Mucosa of stomach (tissue), 1 donor: ENCODE results near the gene CENPX.
A peak's percentile ranks its signal among the peaks of the same experiment; 100 is the strongest.
"Not testable (repeated sequence)": the region's sequence is repeated elsewhere in the genome, so short reads cannot be mapped to it uniquely, and the experiment has no call there.

Source experiments
- H3K27me3 ChIP-seq: one replicate; pipeline ENCODE4 v1.7.0; 2013; ENCODE audit warnings: mild to moderate bottlenecking, low read length; ENCODE audit not compliant: control insufficient read depth, insufficient read depth
- H3K36me3 ChIP-seq: one replicate; pipeline ENCODE4 v1.7.0; 2013; ENCODE audit warnings: low read length; ENCODE audit not compliant: control insufficient read depth, insufficient read depth
- H3K4me1 ChIP-seq: one replicate; pipeline ENCODE4 v1.7.0; 2013; ENCODE audit warnings: mild to moderate bottlenecking, low read length; ENCODE audit not compliant: control insufficient read depth, insufficient read depth
- H3K4me3 ChIP-seq: one replicate; pipeline ENCODE4 v1.7.0; 2013; ENCODE audit warnings: low read length
- H3K9ac ChIP-seq: one replicate; pipeline ENCODE4 v1.7.0; 2013; ENCODE audit warnings: mild to moderate bottlenecking, low read length, moderate library complexity
- H3K9me3 ChIP-seq: one replicate; pipeline ENCODE4 v1.7.0; 2013; ENCODE audit warnings: mild to moderate bottlenecking, low read length, moderate library complexity; ENCODE audit not compliant: control insufficient read depth
- donor health status: Pancreatic carcinoma.

Gene CENPX

GRCh38 chr17:82043507-82043906, 20.8 kb upstream of the CENPX start:
- Histone ChIP-seq H3K36me3 (no peaks in the 10 kb centered on the region), H3K27me3 (no peaks in the 10 kb centered on the region)

GRCh38 chr17:82042649-82043048, 20.0 kb upstream of the CENPX start:
- H3K27me3 ChIP-seq: no peaks in the 10 kb centered on the region
- H3K4me3 ChIP-seq: no peak overlapping the region
- no peak overlapping the region for H3K9ac ChIP-seq
- no peaks in the 10 kb centered on the region for H3K36me3 ChIP-seq
- H3K9me3 ChIP-seq: no peaks in the 10 kb centered on the region
- no peaks in the 10 kb centered on the region for H3K4me1 ChIP-seq

More at GRCh38 chr17:82043507-82043906, 20.8 kb upstream of the CENPX start:
- no peaks in the 10 kb centered on the region for H3K9me3 ChIP-seq
- no peak overlapping the region for H3K9ac ChIP-seq
- H3K4me3 ChIP-seq: no peak overlapping the region
- H3K4me1 ChIP-seq: no peaks in the 10 kb centered on the region

GRCh38 chr17:82041144-82041814, 18.6 kb upstream of the CENPX start:
- Histone ChIP-seq H3K9me3 (no peaks in the 10 kb centered on the region), H3K36me3 (no peaks in the 10 kb centered on the region), H3K4me1 (peaks cover 7% of the 10 kb centered on the region), H3K9ac (no peak overlapping the region), H3K27me3 (no peaks in the 10 kb centered on the region), H3K4me3 (no peak overlapping the region)

- H3K4me1 ChIP-seq: peaks cover 13% of the 10 kb centered on the region
- H3K27me3 ChIP-seq: no peaks in the 10 kb centered on the region
- H3K9me3 ChIP-seq: no peaks in the 10 kb centered on the region
- no peaks in the 10 kb centered on the region for H3K36me3 ChIP-seq
- H3K4me3 ChIP-seq: no peak overlapping the region
- H3K9ac ChIP-seq: no peak overlapping the region
Measured at GRCh38 chr17:82039695-82040299, 17.1 kb upstream of the CENPX start.

GRCh38 chr17:82038796-82039409, 16.2 kb upstream of the CENPX start:
- H3K9ac ChIP-seq, H3K27me3 ChIP-seq, H3K4me3 ChIP-seq, H3K36me3 ChIP-seq, H3K9me3 ChIP-seq: not testable (repeated sequence)
- H3K4me1 ChIP-seq: peaks cover 13% of the 10 kb centered on the region

GRCh38 chr17:82037889-82038195, 15.2 kb upstream of the CENPX start:
- no peak overlapping the region for H3K4me3 ChIP-seq
- no peaks in the 10 kb centered on the region for H3K9me3 ChIP-seq
- H3K36me3 ChIP-seq: no peaks in the 10 kb centered on the region
- peaks cover 13% of the 10 kb centered on the region for H3K4me1 ChIP-seq
- no peaks in the 10 kb centered on the region for H3K27me3 ChIP-seq
- H3K9ac ChIP-seq: peak overlapping the region; percentile 78

- Histone ChIP-seq H3K9ac (peak within 1 kb of the TSS; percentile 78), H3K4me1 (peaks cover 15% of the 10 kb centered on the region), H3K27me3 (no peaks in the 10 kb centered on the region), H3K36me3 (no peaks in the 10 kb centered on the region), H3K4me3 (peak within 1 kb of the TSS; percentile 69), H3K9me3 (no peaks in the 10 kb centered on the region)
Measured at GRCh38 chr17:82037092-82037888, 14.6 kb upstream of the CENPX start, which contains the start of gene DCXR. DCXR (minus strand) TSS chr17:82037697; CDS start chr17:82037682, 15 bp downstream.

GRCh38 chr17:82036634-82037091, 14.0 kb upstream of the CENPX start:
- H3K9ac ChIP-seq: peak overlapping the region; percentile 78
- no peaks in the 10 kb centered on the region for H3K36me3 ChIP-seq
- peaks cover 19% of the 10 kb centered on the region for H3K4me1 ChIP-seq
- H3K4me3 ChIP-seq: peak overlapping the region; percentile 69
- no peaks in the 10 kb centered on the region for H3K27me3 ChIP-seq
- H3K9me3 ChIP-seq: no peaks in the 10 kb centered on the region

GRCh38 chr17:82035956-82036633, 13.4 kb upstream of the CENPX start:
- H3K4me1 ChIP-seq: peaks cover 19% of the 10 kb centered on the region

GRCh38 chr17:82035488-82035887, 12.8 kb upstream of the CENPX start:
- H3K9me3 ChIP-seq: no peaks in the 10 kb centered on the region
- H3K9ac ChIP-seq: no peak overlapping the region
- peaks cover 19% of the 10 kb centered on the region for H3K4me1 ChIP-seq
- H3K4me3 ChIP-seq: no peak overlapping the region
- no peaks in the 10 kb centered on the region for H3K36me3 ChIP-seq
- H3K27me3 ChIP-seq: no peaks in the 10 kb centered on the region

More at GRCh38 chr17:82035956-82036633, 13.4 kb upstream of the CENPX start:
- Histone ChIP-seq H3K9me3 (no peaks in the 10 kb centered on the region), H3K27me3 (no peaks in the 10 kb centered on the region), H3K4me3 (no peak overlapping the region), H3K36me3 (no peaks in the 10 kb centered on the region), H3K9ac (peak overlapping the region; percentile 78)

GRCh38 chr17:82034371-82035011, 11.8 kb upstream of the CENPX start:
- H3K4me1 ChIP-seq: peaks cover 27% of the 10 kb centered on the region

More at GRCh38 chr17:82034371-82035011, 11.8 kb upstream of the CENPX start:
- Histone ChIP-seq H3K36me3 (no peaks in the 10 kb centered on the region), H3K9ac (no peak overlapping the region), H3K4me3 (no peak overlapping the region), H3K9me3 (no peaks in the 10 kb centered on the region), H3K27me3 (no peaks in the 10 kb centered on the region)
